HG02759 (cell line): ENCODE measurements around the gene TIRAP.

Source experiments
- ATAC-seq: cut with Tn5 transposase; IDR thresholded peaks from one replicate; pipeline ENCODE4 v1.9.1; 2021; ENCODE audit warnings: mild to moderate bottlenecking, moderate library complexity; ENCODE audit not compliant: unreplicated experiment

TIRAP gene

DNA sequence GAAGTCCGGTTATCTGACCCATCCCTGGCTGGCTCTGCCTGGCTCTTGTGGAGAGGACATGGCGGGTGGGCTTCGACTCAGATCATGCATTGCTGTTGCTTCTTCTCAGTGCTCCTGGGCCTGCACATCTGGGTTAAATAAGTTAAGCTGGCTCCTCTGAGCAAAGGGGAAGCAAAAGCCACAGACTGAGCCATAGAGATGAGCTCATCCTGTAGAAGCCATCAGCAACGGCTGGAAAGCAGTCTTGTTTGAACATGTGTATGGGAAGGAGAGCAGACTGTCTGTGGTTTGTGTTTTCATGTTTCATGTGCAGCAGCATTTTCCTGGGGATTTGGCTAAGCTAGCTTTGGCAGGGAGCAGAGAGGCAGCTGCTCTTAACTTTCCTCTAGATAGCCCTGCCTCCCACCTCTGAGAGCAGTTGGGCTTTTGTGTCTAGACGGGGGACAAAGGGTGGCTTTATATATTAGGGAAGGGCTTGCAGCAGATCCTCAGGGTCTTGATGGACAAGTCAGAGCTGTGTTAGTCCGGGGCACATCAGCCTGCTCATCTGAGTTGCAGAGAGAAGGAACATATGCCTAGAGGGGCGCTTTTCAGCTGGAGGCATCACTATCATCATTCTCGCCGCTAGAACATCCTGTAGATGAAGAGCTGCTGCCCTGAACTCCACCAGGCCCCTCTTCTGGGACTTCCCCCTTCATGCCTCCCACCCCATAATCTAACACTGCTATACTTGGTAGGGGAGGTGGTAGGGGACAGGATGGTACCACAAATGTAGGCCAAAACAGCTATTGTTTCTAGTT, 35.9 kb downstream of the TIRAP start:
- ATAC-seq, result peak; percentile 90

GRCh38 chr11:126319374-126319740, 36.5 kb downstream of the TIRAP start:
- ATAC-seq, result no peak

DNA sequence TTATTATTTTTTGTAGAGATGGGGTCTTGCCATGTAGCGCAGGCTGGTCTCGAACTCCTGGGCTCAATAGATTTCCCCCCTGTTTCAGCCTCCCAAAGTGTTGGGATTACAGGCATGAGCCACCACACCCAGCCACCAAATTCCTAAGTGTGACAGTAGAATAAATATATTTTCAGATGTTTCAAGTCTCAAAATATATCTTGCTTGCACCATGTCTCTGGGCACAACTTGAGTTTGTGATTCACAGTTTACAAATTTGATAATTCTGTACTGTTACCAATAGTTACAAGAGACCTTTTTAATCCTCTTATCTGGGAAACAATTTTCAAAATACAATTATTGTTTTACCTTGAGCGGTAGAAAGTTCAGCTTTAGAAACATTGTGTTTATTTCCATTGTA, 40.1 kb downstream of the TIRAP start:
- no peak for ATAC-seq

DNA sequence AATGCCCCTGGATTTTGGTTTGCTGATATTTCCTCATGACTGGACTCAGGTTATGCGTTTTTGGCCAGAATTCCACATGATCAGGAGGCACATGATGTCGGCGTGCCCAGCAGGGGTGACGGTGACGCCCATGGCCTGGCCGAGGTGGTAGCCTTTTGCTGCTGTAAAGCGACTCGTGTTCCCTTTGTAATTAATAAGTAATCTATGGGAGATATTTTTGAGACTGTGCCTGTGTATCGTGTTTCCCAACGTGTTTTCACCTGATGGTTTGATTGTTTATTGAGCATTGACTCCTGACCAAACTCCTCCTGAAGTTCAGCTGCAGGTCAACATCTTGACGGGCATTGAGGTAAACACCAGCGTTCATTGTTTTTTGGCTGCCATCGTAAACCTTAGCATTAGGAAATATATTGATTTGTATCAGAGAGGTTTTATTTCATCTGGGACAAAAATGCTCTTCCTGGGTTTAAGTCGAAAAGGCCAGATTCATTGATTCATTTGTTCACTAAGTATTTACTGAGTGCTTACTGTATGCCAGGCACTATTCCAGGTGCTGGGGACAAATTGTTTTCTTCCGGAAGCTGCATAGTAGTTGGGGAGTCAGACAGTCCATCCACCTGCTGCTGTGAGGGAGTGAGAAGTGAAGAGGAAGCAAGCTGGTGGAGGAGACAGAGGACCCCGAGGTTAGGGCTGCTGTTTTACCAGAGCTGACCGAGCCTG, 44.5 kb downstream of the TIRAP start:
- ATAC-seq, result no peak

DNA sequence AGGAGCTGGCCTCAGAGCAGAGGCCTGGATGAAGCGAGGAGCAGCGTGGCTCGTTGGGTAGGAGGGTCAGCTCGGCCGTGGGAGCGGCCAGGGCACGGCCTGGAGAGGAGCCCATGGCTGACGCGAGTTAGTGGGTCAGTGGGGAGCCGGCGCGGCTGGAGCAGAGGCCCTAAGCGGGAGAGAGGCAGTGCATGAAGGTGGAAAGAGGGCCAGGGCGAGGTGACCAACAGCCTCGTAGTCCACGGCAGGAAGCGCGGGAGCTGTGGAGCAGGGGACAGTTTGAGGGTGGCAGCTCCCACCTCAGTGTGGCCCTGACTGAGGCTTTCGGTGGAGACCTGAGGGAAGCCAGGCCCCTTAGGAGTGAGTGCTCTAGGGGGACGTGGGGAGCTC, 45.1 kb downstream of the TIRAP start:
- no peak for ATAC-seq

DNA sequence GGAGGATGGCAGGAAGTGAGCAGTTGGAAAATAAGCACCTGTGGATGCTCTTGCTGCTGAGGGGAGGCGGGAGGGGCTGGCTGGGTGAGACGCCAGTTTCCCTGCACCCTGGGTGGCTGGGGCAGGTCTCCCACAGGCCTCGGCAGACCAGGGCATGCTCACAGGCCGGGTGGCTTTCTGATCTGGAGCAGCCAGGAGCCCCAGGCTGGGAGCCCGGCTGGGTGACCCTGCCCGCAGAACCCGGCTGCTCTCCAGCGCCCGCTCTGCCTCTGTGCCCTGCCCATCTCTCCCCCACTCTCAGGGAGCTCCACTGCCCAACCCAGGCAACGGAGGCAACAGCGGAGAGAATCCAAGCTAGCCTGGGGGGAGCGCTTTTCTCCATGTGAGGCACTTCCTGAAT, 45.6 kb downstream of the TIRAP start:
- no peak for ATAC-seq

- ATAC-seq, result no peak
Observed at GRCh38 chr11:126328938-126329643, 46.2 kb downstream of the TIRAP start.

GRCh38 chr11:126329644-126330211, 46.8 kb downstream of the TIRAP start:
- ATAC-seq, result no peak

GRCh38 chr11:126331286-126331685, 48.4 kb downstream of the TIRAP start:
- ATAC-seq, result no peak

- ATAC-seq, result no peak
Observed at GRCh38 chr11:126332221-126332711, 49.4 kb downstream of the TIRAP start.

- ATAC-seq, result no peak
Observed at GRCh38 chr11:126333142-126333541, 50.2 kb downstream of the TIRAP start.

DNA sequence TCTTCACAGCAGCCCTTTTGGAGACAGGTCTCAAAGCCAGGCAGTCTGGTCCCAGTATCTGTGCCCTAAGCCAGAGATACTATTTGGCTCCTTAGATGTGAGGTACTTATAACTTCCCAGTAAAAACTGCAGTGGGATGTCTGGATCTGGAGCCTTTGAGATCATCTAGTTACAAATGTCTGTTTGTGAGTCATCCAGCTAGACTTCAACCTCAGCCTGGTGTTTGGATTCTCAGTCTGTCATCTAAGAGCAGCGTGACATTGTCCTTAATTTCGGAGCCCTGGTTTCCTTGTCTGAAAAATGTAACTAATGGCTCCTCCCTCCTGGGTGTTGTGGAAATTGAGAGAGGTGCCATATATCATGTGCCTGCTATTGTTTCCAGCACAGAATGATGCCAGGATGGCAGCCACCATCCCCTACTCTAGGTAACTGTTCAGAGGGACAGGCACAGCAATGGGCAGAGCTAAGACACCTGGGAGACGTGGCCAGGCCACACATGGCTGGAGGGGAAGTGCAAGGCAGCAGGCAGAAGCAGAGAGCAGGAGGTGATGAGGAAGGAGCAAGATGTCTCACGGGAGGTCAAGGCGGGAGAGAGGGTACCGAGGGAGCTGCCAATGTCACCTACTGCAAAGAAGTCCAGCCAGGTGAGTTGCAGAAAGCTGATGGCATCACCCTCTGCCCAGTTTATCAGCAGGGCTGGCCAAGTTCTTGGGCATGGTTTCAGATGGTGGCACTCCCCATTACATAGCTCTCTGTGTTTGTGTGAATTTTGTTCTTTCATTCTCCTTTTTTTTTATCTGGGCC, 52.0 kb downstream of the TIRAP start:
- no peak for ATAC-seq

GRCh38 chr11:126335463-126335760, 52.5 kb downstream of the TIRAP start:
- ATAC-seq, result no peak

GRCh38 chr11:126336138-126336541, 53.2 kb downstream of the TIRAP start:
- ATAC-seq, result no peak

- no peak for ATAC-seq
Observed at GRCh38 chr11:126336671-126337101, 53.8 kb downstream of the TIRAP start.

- ATAC-seq, result no peak
Observed at GRCh38 chr11:126337126-126337473, 54.2 kb downstream of the TIRAP start.

DNA sequence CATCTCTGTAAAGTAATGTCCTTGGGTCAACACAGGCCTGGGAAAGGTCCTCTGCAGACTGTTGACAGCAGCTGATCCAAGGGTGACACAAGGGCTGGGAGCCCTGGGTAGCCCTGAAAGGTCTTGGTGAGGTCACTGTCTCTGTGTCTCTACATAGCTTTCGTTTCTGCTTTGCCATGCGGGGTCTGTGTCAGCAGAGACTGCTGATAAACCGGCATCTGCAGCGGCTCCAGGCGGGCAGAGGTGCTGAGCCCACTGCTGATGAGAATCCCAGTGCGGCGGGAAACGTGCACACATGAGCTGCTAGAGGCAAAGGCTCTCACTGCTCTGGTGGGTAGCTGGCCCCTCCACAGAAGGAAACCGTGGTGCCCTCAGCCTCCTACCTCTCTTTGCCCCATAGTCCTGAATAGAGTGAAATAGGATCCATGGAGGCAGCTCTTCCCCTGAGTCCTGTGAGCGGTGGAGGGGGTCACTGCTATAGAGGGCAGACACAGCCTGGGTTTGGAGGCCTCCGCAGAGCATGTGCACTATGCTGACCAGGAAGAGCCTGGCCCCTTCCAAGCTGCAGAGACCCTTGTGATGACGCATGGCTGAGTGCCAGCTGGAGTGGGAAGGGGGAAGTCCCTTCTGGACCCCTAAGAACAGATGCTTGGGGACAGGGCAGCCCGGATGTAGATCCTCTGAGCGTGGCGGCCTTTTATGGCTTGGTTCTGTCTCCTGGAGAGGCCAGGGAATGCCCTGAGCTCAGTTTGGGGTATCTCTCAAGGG, 54.8 kb downstream of the TIRAP start:
- ATAC-seq, result no peak

DNA sequence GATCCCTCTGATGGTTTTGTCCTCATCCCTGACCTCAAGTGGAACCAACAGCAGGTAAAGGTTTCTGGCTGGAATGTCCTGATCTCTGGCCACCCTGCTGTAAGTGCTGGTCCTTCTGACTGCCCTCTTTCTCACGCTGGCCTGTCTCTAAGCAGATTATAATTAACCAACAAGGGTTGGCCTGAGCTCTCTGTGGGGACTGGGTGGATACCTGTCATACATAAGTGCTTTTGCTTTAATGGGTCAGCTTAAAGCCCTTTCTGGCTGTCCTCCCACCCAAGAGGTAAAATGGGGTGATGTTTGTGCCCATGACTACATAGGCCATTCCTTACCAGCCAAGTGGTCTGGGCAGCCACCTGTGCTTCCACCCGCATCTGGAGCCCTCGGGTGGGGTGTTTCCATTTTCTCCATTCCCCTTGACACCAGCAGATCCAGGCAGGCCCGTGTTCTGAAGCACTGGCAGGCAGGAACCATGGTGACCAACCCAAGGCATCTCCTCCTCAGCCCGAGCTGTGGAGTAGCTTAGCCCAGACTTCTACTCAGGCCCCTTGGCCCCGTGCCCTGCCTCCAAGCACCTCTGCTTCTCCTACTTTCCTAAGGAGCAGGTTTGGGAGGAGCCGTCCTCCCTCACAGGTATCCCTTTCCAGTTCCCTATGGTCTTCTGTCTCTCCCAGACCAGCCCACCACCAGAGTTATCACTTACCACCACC, 55.6 kb downstream of the TIRAP start:
- ATAC-seq, result no peak

GRCh38 chr11:126339073-126339862, 56.4 kb downstream of the TIRAP start:
- no peak for ATAC-seq
